NT2/D1 (cell line): ENCODE data around the gene TNFRSF8.

Source experiments
- SUZ12 ChIP-seq: IDR thresholded peaks from 2 replicates; pipeline ENCODE4 v1.6.1; 2011; ENCODE audit not compliant: insufficient read length, insufficient read depth; ENCODE audit errors: extremely low read depth
- YY1 ChIP-seq: IDR thresholded peaks from 2 replicates; pipeline ENCODE4 v1.6.1; 2011; ENCODE audit not compliant: insufficient read length, insufficient read depth
- ZNF274 ChIP-seq: IDR thresholded peaks from 2 replicates; pipeline ENCODE4 v1.6.1; 2011; ENCODE audit warnings: mild to moderate bottlenecking, low read depth, low read length

DNA sequence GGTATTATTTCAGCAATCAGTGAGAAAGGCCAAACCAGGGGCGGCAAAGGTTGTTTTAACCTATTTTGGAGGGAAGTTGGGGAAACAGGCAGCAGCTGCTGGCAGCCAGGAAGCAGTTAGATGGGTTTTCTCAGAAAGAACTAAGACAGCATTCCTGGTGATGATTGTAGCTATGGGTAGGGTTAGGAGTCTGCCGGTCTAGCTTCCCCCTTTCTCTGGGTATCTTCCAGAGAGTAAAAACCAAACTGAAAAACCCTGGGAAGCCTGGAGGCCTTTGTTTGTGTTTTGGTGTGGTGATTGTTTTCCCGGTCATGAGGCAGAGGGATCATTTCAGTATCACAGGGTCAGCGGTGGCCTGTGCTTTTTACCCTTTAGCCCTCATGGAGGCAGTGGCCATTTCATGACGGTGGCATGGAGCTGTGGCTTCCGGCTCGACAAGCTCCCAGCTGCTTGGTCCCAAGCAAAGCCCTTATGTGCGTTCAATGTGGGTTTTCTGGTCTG lies 84.1 kb downstream of the TNFRSF8 start:
- no peak for TF ChIP-seq YY1
- TF ChIP-seq ZNF274 = no peak
- TF ChIP-seq SUZ12 = no peak
